Lower leg skin (tissue), 3 donors: Measurements from ENCODE around the gene RBBP5.

ENCODE experiments used
- POLR2A ChIP-seq, 2 donors: fragments of 450-650 bp; IDR thresholded peaks; one replicate each; pipeline ENCODE4 v1.6.1; 2016 to 2017; ENCODE audit warnings: antibody characterized with exemption in 2 of 2, mild to moderate bottlenecking in 1 of 2, moderate library complexity in 1 of 2
- TF ChIP-seq, protein P1 (sequence below), 3 donors: fragments of 450-650 bp; IDR thresholded peaks; one replicate each; pipeline ENCODE4 v1.5.1; 2016; ENCODE audit warnings: antibody characterized with exemption in 3 of 3, mild to moderate bottlenecking in 3 of 3, moderate library complexity in 2 of 3

DNA sequence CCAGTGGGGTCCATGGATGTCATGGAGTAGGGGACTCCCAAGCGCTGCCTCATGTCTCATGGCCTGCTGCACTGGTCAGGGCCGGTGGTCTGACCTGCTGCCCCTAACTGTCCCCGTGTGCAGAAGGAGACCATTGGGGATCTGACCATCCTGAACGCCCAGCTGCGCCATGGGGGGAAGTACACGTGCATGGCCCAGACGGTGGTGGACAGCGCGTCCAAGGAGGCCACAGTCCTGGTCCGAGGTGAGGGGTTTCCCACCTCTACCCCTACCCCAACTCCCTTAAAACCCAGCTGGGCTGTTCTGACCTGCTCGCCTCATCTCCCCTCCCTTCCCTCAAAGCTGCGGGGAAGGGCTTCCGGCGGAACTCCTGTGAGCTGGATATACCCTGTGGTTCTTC lies 56.1 kb downstream of the RBBP5 start:
- TF ChIP-seq, protein P1, sequence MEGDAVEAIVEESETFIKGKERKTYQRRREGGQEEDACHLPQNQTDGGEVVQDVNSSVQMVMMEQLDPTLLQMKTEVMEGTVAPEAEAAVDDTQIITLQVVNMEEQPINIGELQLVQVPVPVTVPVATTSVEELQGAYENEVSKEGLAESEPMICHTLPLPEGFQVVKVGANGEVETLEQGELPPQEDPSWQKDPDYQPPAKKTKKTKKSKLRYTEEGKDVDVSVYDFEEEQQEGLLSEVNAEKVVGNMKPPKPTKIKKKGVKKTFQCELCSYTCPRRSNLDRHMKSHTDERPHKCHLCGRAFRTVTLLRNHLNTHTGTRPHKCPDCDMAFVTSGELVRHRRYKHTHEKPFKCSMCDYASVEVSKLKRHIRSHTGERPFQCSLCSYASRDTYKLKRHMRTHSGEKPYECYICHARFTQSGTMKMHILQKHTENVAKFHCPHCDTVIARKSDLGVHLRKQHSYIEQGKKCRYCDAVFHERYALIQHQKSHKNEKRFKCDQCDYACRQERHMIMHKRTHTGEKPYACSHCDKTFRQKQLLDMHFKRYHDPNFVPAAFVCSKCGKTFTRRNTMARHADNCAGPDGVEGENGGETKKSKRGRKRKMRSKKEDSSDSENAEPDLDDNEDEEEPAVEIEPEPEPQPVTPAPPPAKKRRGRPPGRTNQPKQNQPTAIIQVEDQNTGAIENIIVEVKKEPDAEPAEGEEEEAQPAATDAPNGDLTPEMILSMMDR (IDR thresholded peaks at IDR 0.05): no peak
- no peak for TF ChIP-seq POLR2A (IDR thresholded peaks at IDR 0.05)
